Neural crest cell (in vitro differentiated cells): ENCODE measurements around the gene COLQ. TPM values are rescaled to one million over a fixed set of nuclear protein-coding genes. Genes with fewer than 3 reads are reported as not detected.

Experiments
- DNase-seq: peaks from one replicate; pipeline ENCODE4 v3.0.0; 2021; ENCODE audit warnings: low read depth, mixed read lengths, low spot score
- H3K27ac Mint-ChIP-seq: one replicate; pipeline ENCODE4 v1.8.0; 2021; ENCODE audit warnings: mild to moderate bottlenecking, mixed read lengths; ENCODE audit not compliant: unreplicated experiment
- H3K27me3 Mint-ChIP-seq: 2 replicates; pipeline ENCODE4 v1.8.0; 2021; ENCODE audit warnings: low read depth, mild to moderate bottlenecking, mixed read lengths
- H3K36me3 Mint-ChIP-seq: 2 replicates; pipeline ENCODE4 v1.8.0; 2021; ENCODE audit warnings: low read depth, mild to moderate bottlenecking, mixed read lengths
- H3K4me1 Mint-ChIP-seq: 2 replicates; pipeline ENCODE4 v1.8.0; 2021; ENCODE audit warnings: mixed read lengths
- H3K4me3 Mint-ChIP-seq: one replicate; pipeline ENCODE4 v1.8.0; 2021; ENCODE audit warnings: mild to moderate bottlenecking, mixed read lengths
- H3K9me3 Mint-ChIP-seq: 2 replicates; pipeline ENCODE4 v1.8.0; 2021; ENCODE audit warnings: mixed read lengths
- CTCF ChIP-seq: fragments of 200-600 bp; sonication (generic); conservative IDR thresholded peaks from 2 replicates; pipeline ENCODE4 v1.5.0; 2021; ENCODE audit warnings: antibody characterized with exemption, mild to moderate bottlenecking
- total RNA-seq: library from RNA; stranded (reverse); gene quantifications from 2 replicates; pipeline ENCODE4 v1.2.1, GENCODE V29; 2021

COLQ gene
- total RNA-seq, 1 donor from 2014 or later, result 3.2 TPM

DNA sequence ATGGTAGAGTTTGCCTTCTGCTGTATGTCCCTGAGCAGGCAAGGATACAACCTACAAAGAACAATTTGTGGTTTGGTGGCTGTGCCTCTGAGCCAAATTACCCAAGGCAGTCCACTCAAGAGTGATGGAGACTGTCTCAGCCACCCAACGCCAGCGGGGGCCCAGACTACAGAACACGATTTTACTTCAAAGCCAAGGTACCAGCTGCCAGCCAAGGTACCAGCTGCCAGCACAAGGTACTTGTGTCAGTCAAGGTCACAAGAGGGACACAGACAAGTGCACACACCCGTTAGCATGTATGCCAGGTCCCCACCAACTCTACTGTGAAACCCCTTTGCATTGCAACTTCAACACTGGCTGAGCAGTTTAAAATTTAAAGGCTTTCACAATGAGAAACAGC, 23.5 kb downstream of the COLQ start:
- no peak for TF ChIP-seq CTCF
- Mint-ChIP-seq H3K27ac (no peak overlapping the region), H3K27me3 (no peaks in the 10 kb centered on the region), H3K36me3 (no peaks in the 10 kb centered on the region), H3K4me1 (peaks cover 22% of the 10 kb centered on the region), H3K9me3 (no peaks in the 10 kb centered on the region), H3K4me3 (no peak overlapping the region)
- DNase-seq, result no peak

GRCh38 chr3:15496341-15496664, 25.2 kb downstream of the COLQ start:
- H3K4me1 Mint-ChIP-seq, result peaks cover 22% of the 10 kb centered on the region
- no peaks in the 10 kb centered on the region for H3K36me3 Mint-ChIP-seq
- DNase-seq, result no peak
- H3K27ac Mint-ChIP-seq, result peak overlapping the region; percentile 14
- H3K27me3 Mint-ChIP-seq, result no peaks in the 10 kb centered on the region
- no peaks in the 10 kb centered on the region for H3K9me3 Mint-ChIP-seq
- TF ChIP-seq CTCF, result no peak
- no peak overlapping the region for H3K4me3 Mint-ChIP-seq

- Mint-ChIP-seq H3K27ac (peak overlapping the region; percentile 12), H3K4me3 (no peak overlapping the region)
- no peak for TF ChIP-seq CTCF
These were observed 25.8 kb downstream of the COLQ start for GRCh38 chr3:15495461-15496340.

GRCh38 chr3:15493436-15493835, 28.1 kb downstream of the COLQ start:
- no peak for TF ChIP-seq CTCF
- H3K9me3 Mint-ChIP-seq, result no peaks in the 10 kb centered on the region
- no peak overlapping the region for H3K4me3 Mint-ChIP-seq
- DNase-seq, result no peak
- H3K4me1 Mint-ChIP-seq, result peaks cover 22% of the 10 kb centered on the region
- H3K27me3 Mint-ChIP-seq, result no peaks in the 10 kb centered on the region
- H3K36me3 Mint-ChIP-seq, result no peaks in the 10 kb centered on the region
- peak overlapping the region; percentile 91 for H3K27ac Mint-ChIP-seq

More at GRCh38 chr3:15495461-15496340, 25.8 kb downstream of the COLQ start:
- Mint-ChIP-seq H3K27me3 (no peaks in the 10 kb centered on the region), H3K36me3 (no peaks in the 10 kb centered on the region), H3K4me1 (peaks cover 22% of the 10 kb centered on the region), H3K9me3 (no peaks in the 10 kb centered on the region)
- DNase-seq, result no peak

- Mint-ChIP-seq H3K27ac (no peak overlapping the region), H3K9me3 (no peaks in the 10 kb centered on the region), H3K27me3 (no peaks in the 10 kb centered on the region), H3K4me1 (peaks cover 22% of the 10 kb centered on the region), H3K36me3 (no peaks in the 10 kb centered on the region), H3K4me3 (no peak overlapping the region)
- TF ChIP-seq CTCF, result no peak
- DNase-seq, result no peak
These were observed 28.6 kb downstream of the COLQ start for GRCh38 chr3:15492847-15493360.
